ENCODE data around the gene BTBD6.

Gene BTBD6

GRCh38 chr14:105241641-105242040, 6.7 kb upstream of the BTBD6 start:
- Histone ChIP-seq H3K27ac (ENCODE audit: low read length) (no peak overlapping the region), H2AFZ (ENCODE audit: low read depth, low read length) (no peak overlapping the region), H3K4me1 (ENCODE audit: insufficient read depth, low read length) (peaks cover 11% of the 10 kb centered on the region), H3K79me2 (ENCODE audit: insufficient read depth, low read length) (peaks cover 52% of the 10 kb centered on the region), H3K9me3 (ENCODE audit: insufficient read depth, low read length, severe bottlenecking) (peaks cover 4% of the 10 kb centered on the region), H4K20me1 (ENCODE audit: insufficient read depth, low read length) (0 out of 2 replicates have a peak, but pooled peaks cover 3% of the 10 kb centered on the region), H3K36me3 (ENCODE audit: insufficient read depth, low read length) (peaks cover 34% of the 10 kb centered on the region), H3K27me3 (ENCODE audit: insufficient read depth, low read length, poor library complexity) (no peaks in the 10 kb centered on the region), H3K4me2 (ENCODE audit: insufficient read depth, low read length) (no peak overlapping the region), H3K4me3 (ENCODE audit: low read depth in 1 of 2, low read length in 2 of 2) (no peak overlapping the region), H3K9ac (ENCODE audit: low read depth, low read length) (no peak overlapping the region)
- TF ChIP-seq CTCF (IDR thresholded peaks at IDR 0.05; ENCODE audit: borderline replicate concordance, extremely low read depth, low read length, poor library complexity, severe bottlenecking) (no peak), EZH2 (IDR thresholded peaks at IDR 0.05; ENCODE audit: borderline replicate concordance, low read depth, low read length, severe bottlenecking) (no peak)
- no peak for DNase-seq
- ATAC-seq (ENCODE audit: insufficient read depth, low read depth), result no peak

GRCh38 chr14:105244334-105244733, 4.0 kb upstream of the BTBD6 start:
- peaks cover 32% of the 10 kb centered on the region for H3K4me1 ChIP-seq (ENCODE audit: insufficient read depth, low read length)
- H3K9ac ChIP-seq (ENCODE audit: low read depth, low read length), result no peak overlapping the region
- peaks cover 4% of the 10 kb centered on the region for H3K9me3 ChIP-seq (ENCODE audit: insufficient read depth, low read length, severe bottlenecking)
- no peak for ATAC-seq (ENCODE audit: insufficient read depth, low read depth)
- H4K20me1 ChIP-seq (ENCODE audit: insufficient read depth, low read length), result peaks cover 6% of the 10 kb centered on the region; the same call in 1 of the 2 replicates
- no peak overlapping the region for H3K4me2 ChIP-seq (ENCODE audit: insufficient read depth, low read length)
- peaks cover 48% of the 10 kb centered on the region for H3K36me3 ChIP-seq (ENCODE audit: insufficient read depth, low read length)
- H3K27me3 ChIP-seq (ENCODE audit: insufficient read depth, low read length, poor library complexity), result no peaks in the 10 kb centered on the region
- H3K27ac ChIP-seq (ENCODE audit: low read length), result no peak overlapping the region
- no peak for DNase-seq
- H3K79me2 ChIP-seq (ENCODE audit: insufficient read depth, low read length), result peaks cover 73% of the 10 kb centered on the region
- no peak overlapping the region for H3K4me3 ChIP-seq (ENCODE audit: low read depth in 1 of 2, low read length in 2 of 2)
- H2AFZ ChIP-seq (ENCODE audit: low read depth, low read length), result no peak overlapping the region
- TF ChIP-seq EZH2 (IDR thresholded peaks at IDR 0.05; ENCODE audit: borderline replicate concordance, low read depth, low read length, severe bottlenecking) (no peak), CTCF (IDR thresholded peaks at IDR 0.05; ENCODE audit: borderline replicate concordance, extremely low read depth, low read length, poor library complexity, severe bottlenecking) (no peak)

- DNase-seq, result no peak
- Histone ChIP-seq H3K9me3 (ENCODE audit: insufficient read depth, low read length, severe bottlenecking) (no peaks in the 10 kb centered on the region), H3K4me1 (ENCODE audit: insufficient read depth, low read length) (peaks cover 50% of the 10 kb centered on the region), H3K4me3 (ENCODE audit: low read depth in 1 of 2, low read length in 2 of 2) (no peak overlapping the region), H3K9ac (ENCODE audit: low read depth, low read length) (0 out of 2 replicates have a peak overlapping the region, but pooled peaks have one; percentile 72), H3K79me2 (ENCODE audit: insufficient read depth, low read length) (peaks cover 81% of the 10 kb centered on the region), H4K20me1 (ENCODE audit: insufficient read depth, low read length) (peaks cover 33% of the 10 kb centered on the region), H3K27me3 (ENCODE audit: insufficient read depth, low read length, poor library complexity) (no peaks in the 10 kb centered on the region), H3K27ac (ENCODE audit: low read length) (no peak overlapping the region), H3K36me3 (ENCODE audit: insufficient read depth, low read length) (peaks cover 61% of the 10 kb centered on the region), H2AFZ (ENCODE audit: low read depth, low read length) (no peak overlapping the region), H3K4me2 (ENCODE audit: insufficient read depth, low read length) (peak overlapping the region; percentile 86; the same call in 1 of the 2 replicates)
- ATAC-seq (ENCODE audit: insufficient read depth, low read depth), result no peak
- TF ChIP-seq CTCF (IDR thresholded peaks at IDR 0.05; ENCODE audit: borderline replicate concordance, extremely low read depth, low read length, poor library complexity, severe bottlenecking), result no peak
- no peak for TF ChIP-seq EZH2 (IDR thresholded peaks at IDR 0.05; ENCODE audit: borderline replicate concordance, low read depth, low read length, severe bottlenecking)
These were observed 1.3 kb upstream of the BTBD6 start for GRCh38 chr14:105247026-105247425.
